Astrocyte (in vitro differentiated cells and primary cell): ENCODE results near the gene CDKN1B.

Experiments used
- CTCF ChIP-seq: IDR thresholded peaks from 2 replicates; pipeline ENCODE4 v1.5.1; 2011; ENCODE audit warnings: low read depth, mild to moderate bottlenecking, inconsistent platforms, low read length, moderate library complexity; ENCODE audit not compliant: insufficient read depth
- EZH2 ChIP-seq: IDR thresholded peaks from 2 replicates; pipeline ENCODE4 v1.6.1; 2012; ENCODE audit warnings: mild to moderate bottlenecking, low read length, inconsistent platforms; ENCODE audit not compliant: insufficient read depth

- TF ChIP-seq CTCF = no peak
- no peak for TF ChIP-seq EZH2
These were observed 2.1 kb upstream of the CDKN1B start for GRCh38 chr12:12715128-12715458.
